Measurements from ENCODE around the gene PTPRK. TPM values are rescaled to one million over a fixed set of nuclear protein-coding genes. Genes with fewer than 3 reads are reported as not detected.

The PTPRK gene
- total and polyA plus RNA-seq, 9 of the 15 experiments (the other 6 are each of a cell fraction or from before 2014, with no cell fraction given), result 0.04 to 0.51 TPM; not detected in 7

DNA sequence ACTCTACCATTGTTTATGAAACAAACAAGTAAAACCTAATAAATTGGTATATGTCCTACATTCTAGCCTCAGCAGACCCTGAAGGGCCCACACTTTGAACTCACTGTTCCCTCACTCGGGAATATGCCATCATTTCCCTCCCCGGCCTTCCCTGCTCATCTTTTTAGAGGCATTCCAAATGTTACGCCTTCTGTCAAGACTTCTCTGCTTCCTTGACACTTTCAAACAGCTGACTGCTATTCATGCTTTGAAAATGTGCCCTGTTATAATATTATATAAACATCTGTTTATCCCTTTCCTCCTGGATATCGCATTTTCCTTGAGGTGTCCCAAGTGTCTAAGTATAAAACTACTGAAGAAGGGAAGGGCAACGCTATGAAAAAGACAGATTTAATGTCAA is 370.0 kb downstream of the PTPRK start:
- CTCF ChIA-PET (ENCODE audit: low intra/inter-chr PET ratio), result no interaction called here
- no peak for FAIRE-seq
- POLR2A ChIA-PET, result no interaction called here

More for the DNA sequence above, 370.0 kb downstream of the PTPRK start:
- Histone ChIP-seq H3K9me1 (ENCODE audit: control insufficient read depth, insufficient read depth, low read length) (no peaks in the 10 kb centered on the region), H4K20me1 (replicated peaks; ENCODE audit: control insufficient read depth, insufficient read depth, low read length) (no peaks in the 10 kb centered on the region), H2AFZ (ENCODE audit: low read depth, low read length) (no peak overlapping the region), H3K4me1 (replicated peaks in 1 of 2; ENCODE audit: control insufficient read depth in 2 of 2, insufficient read depth in 2 of 2, low read length in 2 of 2) (no peaks in the 10 kb centered on the region), H3K36me3 (ENCODE audit: control insufficient read depth, insufficient read depth, low read length) (no peaks in the 10 kb centered on the region), H3K4me2 (ENCODE audit: insufficient read depth, low read length) (no peak overlapping the region), H3K27ac (ENCODE audit: extremely low read depth, low read depth, low read length) (no peak overlapping the region), H3K4me3 (no peak overlapping the region), H3K9ac (ENCODE audit: insufficient read depth in 1 of 2, low read depth in 2 of 2, low read length in 2 of 2) (no peak overlapping the region), H3K27me3 (ENCODE audit: control insufficient read depth in 2 of 2, insufficient read depth in 2 of 2, low read length in 2 of 2) (no peaks in the 10 kb centered on the region), H3K79me2 (ENCODE audit: control insufficient read depth, insufficient read depth, low read length) (no peaks in the 10 kb centered on the region), H3K9me3 (replicated peaks; ENCODE audit: control insufficient read depth, insufficient read depth, low read depth, low read length) (no peaks in the 10 kb centered on the region)
- in situ Hi-C loops (cut with MboI), result no loop called here
- no TSS peak for BruUV-seq (replicated peaks)
- DNase-seq (ENCODE audit: extremely low read depth in 1 of 4, low spot score in 3 of 4) (no peak), ATAC-seq (no peak)
- TF ChIP-seq ZNF41 (CRISPR knock-in tag; conservative IDR thresholded peaks at IDR 0.05) (no peak), ZFP30 (CRISPR knock-in tag; IDR thresholded peaks at IDR 0.05; ENCODE audit: borderline replicate concordance) (no peak), ZNF57 (CRISPR knock-in tag; IDR thresholded peaks at IDR 0.05) (no peak), NFE2L1 (tag; IDR thresholded peaks at IDR 0.05; ENCODE audit: borderline replicate concordance, low read depth) (no peak), TCF7 (IDR thresholded peaks at IDR 0.05; ENCODE audit: borderline replicate concordance) (no peak), NFIX (CRISPR knock-in tag; IDR thresholded peaks at IDR 0.05; ENCODE audit: low read depth) (no peak), DMBX1 (CRISPR knock-in tag; IDR thresholded peaks at IDR 0.05; ENCODE audit: borderline replicate concordance) (no peak)
- TF ChIP-seq, protein P1, sequence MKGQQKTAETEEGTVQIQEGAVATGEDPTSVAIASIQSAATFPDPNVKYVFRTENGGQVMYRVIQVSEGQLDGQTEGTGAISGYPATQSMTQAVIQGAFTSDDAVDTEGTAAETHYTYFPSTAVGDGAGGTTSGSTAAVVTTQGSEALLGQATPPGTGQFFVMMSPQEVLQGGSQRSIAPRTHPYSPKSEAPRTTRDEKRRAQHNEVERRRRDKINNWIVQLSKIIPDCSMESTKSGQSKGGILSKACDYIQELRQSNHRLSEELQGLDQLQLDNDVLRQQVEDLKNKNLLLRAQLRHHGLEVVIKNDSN (CRISPR knock-in tag; IDR thresholded peaks at IDR 0.05), result no peak
- TF ChIP-seq, protein P2, sequence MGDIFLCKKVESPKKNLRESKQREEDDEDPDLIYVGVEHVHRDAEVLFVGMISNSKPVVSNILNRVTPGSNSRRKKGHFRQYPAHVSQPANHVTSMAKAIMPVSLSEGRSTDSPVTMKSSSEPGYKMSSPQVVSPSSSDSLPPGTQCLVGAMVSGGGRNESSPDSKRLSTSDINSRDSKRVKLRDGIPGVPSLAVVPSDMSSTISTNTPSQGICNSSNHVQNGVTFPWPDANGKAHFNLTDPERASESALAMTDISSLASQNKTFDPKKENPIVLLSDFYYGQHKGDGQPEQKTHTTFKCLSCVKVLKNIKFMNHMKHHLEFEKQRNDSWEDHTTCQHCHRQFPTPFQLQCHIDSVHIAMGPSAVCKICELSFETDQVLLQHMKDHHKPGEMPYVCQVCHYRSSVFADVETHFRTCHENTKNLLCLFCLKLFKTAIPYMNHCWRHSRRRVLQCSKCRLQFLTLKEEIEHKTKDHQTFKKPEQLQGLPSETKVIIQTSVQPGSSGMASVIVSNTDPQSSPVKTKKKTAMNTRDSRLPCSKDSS (IDR thresholded peaks at IDR 0.05; ENCODE audit: low read depth, partially characterized antibody), result no peak
- intact Hi-C loops (cut with micrococcal nuclease), result no loop called here
- WGBS (ENCODE audit: insufficient coverage, low coverage, missing lambda C conversion rate), result 3% methylated on average over 5 of the region's 5 CpGs

Data from K562 (cell line).